HG03521 (cell line): ENCODE measurements around the gene DUSP28.

ENCODE experiments used
- ATAC-seq: cut with Tn5 transposase; IDR thresholded peaks from one replicate; pipeline ENCODE4 v1.9.1; 2021; ENCODE audit warnings: mild to moderate bottlenecking, moderate library complexity; ENCODE audit not compliant: unreplicated experiment

DUSP28 gene

DNA sequence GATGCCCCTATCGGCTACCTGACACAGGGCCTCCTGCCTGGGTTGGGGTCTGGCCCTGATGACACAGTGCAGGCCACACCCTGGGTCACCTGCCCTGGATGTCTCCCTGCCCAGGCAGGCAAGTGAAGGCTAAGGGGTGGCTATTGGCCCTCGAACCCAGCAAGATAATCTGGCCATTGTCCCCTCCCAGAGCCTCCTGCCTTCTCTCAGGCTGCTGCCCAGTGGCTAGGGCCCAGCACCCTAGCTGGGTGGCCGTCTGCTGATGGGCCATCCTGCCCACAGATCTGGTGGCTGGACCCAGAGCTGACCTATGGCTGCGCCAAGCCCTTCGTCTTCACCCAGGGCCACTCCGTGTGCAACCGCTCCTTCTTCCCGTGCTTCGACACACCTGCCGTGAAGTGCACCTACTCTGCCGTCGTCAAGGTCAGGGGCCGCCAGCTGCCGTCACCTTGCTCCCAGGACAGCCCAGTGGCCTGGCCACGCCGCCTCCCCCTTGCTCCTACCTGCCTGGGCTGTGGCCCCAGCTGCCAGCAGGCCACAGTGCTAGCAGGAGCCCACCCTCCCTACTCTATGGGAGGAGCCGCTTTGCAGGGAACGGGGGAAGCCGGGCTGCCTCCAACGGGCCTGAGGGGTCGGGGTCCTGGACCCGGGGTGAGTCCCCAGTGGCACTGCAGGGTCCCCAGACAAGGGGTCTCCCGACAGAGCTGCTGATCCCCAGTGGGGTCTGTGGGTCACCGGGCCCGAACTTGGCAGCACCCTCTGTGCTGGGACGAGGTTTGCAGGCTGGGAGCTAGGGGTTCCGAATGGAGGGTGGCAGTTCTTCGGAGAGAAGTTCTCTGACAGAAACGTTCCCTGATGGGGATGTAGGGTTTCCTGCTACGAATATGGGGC is 12.2 kb downstream of the DUSP28 start:
- ATAC-seq: no peak

DNA sequence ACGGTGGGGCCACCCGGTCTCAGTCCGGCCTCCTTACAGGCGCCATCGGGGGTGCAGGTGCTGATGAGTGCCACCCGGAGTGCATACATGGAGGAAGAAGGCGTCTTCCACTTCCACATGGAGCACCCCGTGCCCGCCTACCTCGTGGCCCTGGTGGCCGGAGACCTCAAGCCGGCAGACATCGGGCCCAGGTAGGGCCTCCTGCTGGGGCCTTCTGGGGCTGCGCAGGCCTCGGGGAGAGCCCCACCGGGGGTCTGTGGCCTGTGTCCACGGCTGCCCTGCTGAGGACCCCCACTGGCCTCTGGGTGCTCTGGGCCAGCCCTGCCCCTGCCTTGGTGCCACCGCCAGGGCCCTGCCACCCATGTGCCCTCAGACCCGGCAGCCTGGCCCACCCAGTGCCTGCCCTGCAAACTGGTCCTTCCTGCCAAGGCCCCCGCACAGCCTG is 12.9 kb downstream of the DUSP28 start:
- no peak for ATAC-seq

DNA sequence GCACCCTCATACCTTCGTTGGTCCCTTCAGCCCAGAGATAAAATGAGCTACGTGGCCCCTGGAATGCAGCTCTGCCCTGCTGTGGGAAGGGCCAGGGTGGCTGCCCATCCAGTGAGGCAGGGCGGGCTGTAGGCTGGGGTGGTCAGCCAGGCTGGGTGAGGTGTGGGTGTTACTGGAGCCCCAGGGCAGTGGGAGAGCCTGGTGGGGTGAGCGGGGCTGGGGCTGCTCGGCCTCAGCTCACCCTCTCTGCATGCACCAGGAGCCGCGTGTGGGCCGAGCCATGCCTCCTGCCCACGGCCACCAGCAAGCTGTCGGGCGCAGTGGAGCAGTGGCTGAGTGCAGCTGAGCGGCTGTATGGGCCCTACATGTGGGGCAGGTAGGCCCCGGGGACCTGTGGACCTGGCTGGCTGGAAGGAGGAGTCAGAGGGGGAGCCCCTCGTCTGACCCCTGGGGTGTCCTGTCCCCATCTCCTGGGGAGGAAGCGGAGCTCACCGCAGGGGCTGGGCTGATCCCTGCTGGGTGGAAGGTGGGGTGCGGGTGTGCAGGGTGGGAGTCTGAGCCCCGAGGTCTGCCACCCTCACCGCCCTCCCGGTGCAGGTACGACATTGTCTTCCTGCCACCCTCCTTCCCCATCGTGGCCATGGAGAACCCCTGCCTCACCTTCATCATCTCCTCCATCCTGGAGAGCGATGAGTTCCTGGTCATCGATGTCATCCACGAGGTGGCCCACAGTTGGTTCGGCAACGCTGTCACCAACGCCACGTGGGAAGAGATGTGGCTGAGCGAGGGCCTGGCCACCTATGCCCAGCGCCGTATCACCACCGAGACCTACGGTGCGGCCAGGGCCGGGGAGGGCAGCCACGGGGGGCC is 13.6 kb downstream of the DUSP28 start:
- ATAC-seq: no peak

DNA sequence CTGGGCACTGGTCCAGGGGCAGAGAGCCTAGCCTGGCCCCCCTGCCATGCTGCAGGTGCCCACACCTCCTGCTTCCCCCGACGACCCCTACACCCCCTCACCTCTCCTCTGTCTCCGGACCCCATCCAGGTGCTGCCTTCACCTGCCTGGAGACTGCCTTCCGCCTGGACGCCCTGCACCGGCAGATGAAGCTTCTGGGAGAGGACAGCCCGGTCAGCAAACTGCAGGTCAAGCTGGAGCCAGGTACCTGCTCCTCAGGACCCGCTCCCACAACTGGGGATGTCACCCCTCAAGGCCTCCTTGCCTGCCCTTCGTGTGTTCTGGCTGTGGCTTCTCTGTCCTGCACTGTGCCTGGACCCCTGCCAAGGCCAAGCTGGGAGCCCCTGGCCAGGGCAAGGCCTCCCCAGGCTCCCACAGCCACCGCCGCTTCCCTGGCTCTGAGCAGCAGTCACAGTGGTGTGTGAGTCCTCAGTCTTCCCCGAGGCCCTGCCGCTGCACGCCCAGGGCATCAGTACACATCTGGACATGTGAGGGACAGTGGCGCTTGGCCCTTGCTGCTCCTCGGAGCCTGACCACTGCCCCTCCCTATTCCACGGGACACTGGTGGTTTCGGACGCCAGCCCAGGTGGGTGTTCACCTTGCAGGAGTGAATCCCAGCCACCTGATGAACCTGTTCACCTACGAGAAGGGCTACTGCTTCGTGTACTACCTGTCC is 14.4 kb downstream of the DUSP28 start:
- ATAC-seq: no peak

DNA sequence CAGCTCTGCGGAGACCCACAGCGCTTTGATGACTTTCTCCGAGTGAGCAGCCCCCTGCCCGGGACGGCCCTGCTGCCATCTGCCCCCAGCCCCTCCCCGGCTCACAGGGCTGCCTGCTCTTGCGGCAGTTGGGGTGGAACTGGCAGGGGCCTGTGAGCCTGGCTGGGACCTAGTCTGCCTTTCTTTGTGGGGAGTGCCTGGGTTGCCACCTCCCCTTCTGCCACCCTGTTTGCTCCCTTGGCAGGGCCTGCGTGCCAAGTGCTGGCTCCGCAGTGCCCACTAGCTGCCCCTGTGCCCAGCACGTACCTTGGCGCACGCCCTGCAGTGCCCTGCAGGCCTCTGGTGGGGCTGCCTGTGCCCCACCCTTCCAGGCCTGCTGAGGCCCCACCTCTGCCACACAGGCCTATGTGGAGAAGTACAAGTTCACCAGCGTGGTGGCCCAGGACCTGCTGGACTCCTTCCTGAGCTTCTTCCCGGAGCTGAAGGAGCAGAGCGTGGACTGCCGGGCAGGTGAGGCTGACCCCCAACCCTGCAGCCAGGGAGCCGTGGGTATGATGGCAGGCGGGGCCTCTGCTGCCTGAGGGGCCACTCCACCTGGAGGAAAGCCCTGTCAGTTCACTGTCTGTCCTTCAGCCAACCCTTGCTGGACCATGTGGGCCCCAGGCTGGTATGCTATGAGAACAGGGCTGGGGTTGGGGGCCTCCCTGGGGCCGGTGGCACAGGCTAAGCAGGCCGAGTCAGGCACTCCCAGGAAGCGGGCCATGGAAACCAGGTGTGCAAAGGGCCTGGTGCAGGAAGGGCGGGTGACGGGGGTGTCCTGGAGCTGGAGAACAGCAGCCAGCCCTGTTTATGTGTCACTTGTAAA is 15.2 kb downstream of the DUSP28 start:
- no peak for ATAC-seq

DNA sequence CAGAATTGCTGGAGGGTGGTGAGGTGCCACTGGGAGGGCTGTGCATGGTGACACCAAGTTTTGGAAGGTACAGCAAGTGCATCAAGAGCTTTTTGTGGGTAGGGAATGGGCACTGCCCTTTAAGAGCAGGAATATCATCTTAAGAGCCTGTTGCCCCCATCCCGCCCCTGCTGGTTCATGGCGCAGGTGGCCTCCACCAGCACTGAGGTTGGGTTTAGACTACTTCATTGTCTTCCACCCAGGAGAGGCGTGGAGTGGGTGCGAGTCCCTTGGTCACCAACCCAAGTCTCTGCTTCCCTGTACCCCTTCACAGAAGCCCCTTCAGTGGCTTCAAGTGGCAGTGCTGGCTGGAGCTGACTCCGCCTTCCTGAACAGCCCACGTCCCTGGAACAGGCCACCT is 15.9 kb downstream of the DUSP28 start:
- ATAC-seq: no peak

DNA sequence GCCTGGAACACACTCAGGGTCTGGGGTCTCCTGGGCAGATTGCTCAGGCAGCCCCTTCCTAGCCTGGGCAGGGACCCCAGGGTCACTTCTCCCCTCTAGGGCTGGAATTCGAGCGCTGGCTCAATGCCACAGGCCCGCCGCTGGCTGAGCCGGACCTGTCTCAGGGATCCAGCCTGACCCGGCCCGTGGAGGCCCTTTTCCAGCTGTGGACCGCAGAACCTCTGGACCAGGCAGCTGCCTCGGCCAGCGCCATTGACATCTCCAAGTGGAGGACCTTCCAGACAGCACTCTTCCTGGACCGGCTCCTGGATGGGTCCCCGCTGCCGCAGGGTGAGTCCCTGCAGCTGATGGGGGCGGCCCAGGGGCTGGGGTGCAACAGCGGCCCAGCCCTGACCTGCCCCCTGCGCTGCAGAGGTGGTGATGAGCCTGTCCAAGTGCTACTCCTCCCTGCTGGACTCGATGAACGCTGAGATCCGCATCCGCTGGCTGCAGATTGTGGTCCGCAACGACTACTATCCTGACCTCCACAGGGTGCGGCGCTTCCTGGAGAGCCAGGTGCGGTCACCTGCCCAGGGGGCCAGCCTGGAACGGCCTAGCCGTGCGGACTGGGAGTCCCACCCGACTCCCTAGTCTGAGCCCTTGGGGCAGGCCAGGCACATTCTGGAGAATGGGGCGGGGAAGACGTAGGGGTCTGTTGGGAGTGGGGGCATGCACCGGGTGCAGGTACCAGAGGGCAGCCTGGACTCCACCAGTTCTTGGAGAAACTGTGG is 16.5 kb downstream of the DUSP28 start:
- no peak for ATAC-seq

DNA sequence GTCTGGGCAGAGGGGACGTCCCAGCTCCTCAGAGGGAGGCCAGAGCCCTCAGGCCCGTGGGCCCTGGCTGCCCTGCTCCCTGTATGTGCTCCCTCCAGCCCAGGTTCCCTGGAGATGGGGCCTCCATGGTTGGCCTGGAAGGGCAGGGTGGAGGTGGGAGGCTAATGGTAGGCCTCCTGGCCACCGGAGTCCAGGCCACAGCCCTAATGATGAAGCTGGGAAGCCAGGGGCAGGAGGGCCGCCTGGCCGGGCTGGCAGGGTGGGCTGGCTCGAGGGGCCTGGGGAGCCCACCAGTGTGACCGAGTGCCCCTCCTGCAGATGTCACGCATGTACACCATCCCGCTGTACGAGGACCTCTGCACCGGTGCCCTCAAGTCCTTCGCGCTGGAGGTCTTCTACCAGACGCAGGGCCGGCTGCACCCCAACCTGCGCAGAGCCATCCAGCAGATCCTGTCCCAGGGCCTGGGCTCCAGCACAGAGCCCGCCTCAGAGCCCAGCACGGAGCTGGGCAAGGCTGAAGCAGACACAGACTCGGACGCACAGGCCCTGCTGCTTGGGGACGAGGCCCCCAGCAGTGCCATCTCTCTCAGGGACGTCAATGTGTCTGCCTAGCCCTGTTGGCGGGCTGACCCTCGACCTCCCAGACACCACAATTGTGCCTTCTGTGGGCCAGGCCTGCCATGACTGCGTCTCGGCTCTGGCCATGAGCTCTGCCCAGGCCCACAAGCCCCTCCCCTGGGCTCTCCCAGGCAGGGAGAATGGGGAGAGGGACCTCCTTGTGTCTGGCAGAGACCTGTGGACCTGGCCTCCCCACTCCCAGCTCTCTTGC is 17.3 kb downstream of the DUSP28 start:
- ATAC-seq: no peak

DNA sequence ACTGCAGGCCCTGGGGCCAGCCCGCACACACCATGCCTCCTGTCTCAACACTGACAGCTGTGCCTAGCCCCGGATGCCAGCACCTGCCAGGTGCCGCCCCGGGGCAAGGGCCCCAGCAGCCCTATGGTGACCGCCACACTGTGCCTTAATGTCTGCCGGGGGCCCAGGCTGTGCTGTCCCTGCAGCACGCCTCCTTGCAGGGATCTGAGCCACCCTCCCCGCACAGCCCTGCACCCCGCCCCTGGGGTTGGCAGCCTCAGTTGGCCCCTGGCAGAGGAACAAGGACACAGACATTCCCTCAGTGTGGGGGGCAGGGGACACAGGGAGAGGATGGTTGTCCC is 17.9 kb downstream of the DUSP28 start:
- no peak for ATAC-seq

DNA sequence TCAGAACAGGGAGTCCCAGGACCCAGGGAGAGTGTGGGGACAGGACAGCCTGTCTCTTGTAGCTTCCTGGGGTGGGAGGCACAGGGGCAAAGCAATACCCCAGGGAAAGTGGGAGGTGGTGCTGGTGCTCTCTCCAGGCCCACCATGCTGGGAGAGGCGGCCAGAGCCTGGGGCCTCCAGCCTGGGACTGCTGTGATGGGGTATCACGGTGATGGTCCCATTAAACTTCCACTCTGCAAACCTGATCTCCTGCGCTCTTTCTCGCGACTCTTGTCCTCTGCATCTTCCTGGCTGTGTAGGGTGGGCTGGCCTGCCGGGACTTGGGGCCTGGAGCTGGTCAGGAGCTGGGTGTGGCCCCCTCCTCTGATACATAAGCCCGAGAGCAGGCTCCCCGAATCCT is 18.3 kb downstream of the DUSP28 start:
- no peak for ATAC-seq

DNA sequence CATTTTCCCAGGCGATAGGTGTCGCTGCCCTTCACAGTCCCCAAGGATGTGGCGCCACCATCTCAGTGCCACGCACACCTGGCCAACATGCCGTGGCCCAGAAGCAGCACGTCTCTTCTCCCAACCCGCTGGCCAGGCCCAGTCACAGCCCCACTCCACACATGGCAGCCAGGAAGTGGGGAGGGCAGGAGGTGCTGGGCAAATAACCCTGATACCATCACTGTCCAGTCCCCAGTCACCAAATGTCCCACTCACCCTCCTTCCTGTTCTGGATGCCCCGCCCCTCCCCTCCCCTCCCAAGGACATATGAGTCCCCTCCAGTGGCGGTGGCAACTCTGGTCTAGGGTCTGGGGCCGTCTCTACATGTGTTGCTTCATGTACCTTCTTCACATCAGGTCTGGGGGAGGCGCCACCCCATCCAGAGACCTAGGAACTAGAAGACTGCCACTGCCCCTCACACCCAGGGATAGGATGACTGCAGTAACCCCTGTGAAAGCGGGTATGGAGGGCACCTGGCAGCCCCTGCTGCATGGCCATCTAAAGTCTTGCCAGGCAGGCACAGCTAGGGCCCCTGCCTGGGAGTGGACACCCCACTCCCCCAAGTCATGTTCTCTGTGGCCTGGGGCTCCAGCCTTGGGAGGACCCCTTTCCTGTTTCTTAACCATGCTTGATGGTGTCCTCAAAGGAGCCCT is 19.1 kb downstream of the DUSP28 start:
- peak; percentile 6 for ATAC-seq

DNA sequence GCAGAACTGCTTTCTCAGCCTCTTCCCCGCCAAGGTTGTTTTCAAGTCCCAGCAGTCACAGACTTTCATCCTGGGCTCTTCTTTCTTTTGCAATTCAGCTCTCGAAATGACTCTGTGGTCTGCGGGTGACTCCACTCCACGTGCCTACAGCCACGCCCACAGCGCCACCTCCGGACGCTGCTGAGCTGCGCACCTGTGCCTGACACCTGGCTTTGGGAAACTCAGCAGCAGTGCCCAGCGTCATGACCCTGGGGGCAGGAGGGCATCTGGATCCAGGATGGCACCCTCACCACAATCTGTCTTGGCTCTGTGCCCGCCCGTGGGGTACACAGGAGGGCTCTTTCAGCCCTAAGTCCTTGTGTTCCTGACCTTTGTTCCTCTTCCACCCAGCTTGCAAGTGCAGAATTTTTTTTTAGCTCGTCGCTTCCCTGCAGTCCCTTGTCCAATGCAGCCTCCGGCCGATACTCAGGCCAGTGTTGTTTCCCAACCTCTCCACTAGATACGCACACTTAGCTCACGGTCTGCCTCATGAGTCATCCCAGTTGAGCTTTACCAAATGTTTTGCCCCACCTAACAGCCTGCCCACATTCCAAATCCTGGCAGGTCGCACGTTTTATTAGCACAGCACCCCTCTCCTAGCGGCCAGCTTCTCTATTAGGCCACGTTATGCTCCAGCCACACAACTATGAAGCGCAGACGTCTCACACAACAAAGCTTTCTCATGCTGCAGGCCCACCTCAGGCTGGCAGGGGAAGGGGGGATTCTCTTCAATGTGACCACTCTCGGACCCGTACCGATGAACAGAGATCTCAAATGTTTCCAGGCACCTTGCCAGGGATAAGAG is 19.8 kb downstream of the DUSP28 start:
- ATAC-seq: peak; percentile 32

DNA sequence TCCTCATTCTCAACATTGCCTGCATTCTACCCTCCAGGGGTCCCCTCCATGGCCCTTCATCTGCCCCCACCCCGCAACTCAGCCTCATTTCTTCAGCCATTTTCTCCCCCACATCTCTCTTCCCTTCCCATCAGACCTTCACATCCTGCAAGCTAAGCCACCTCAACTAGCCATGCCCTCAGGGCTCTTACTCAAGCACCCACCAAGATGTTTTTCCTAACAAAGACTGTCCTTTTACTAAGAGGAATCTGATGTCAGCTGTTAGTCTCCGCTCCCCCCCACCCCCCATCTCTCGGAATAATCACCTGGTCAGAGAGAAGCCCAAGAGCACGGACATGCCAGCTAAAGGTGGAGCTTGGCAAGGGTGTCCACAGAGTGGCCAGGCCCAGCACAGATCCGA is 21.7 kb downstream of the DUSP28 start:
- no peak for ATAC-seq

DNA sequence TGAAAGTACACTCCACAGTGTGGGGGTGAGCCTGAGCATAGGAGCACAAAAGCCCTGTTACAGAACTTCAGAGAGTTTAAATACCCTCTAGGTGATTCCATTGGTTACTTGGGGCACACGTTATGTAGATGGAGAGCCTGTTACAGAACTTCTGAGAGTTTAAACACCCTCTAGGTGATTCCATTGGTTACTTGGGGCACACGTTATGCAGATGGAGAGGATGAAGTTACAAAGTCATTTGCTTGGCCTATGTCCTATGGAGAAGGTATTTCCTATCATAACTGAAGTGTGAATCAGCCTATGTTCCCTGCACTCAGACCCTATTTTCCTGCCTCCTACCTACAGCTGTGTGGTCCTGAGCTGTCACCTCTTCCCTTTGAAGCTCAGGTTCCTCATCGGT is 22.6 kb downstream of the DUSP28 start:
- no peak for ATAC-seq

DNA sequence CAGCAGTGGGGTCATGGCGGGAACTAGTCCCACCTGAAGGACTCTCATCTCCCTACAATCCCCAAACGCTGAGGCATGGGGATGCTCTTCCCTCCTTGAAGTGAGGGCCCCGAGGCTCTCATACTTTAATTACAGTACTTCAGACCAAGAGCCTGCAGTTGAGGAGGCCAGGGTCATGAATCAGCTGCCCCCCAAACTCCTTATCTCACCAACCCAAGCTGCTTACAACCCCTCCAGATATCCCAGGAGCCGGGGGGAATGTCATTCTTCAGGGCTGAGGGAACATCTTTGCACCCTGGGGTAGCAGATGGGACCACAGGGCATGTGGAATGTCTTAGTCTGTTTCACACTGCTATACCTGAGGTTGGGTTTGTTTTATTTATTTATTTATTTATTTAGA is 23.6 kb downstream of the DUSP28 start:
- no peak for ATAC-seq

DNA sequence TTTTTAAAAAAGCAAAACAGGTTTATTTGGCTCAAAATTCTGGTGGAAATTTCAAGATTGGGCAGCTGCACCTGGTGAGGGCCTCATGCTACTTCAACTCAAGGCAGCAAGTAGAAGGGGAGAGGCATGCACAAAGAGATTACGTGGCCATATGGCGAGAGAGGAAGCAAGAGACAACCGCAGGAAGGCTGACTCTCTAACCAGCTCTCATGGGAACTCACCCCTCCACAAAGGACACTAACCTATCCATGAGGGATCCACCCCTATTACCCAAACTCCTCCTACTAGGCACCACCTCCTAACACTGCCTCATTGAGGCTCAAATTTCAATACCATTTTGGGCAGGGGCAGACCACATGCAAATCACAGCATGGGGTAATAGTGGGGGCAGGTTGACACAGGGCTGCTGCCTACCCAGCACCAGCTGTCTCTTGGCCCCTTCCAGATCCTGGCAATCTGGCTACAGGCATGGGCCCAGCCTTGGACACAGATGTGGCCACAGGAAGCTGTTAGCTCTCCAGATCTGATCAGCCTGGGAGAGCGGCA is 24.4 kb downstream of the DUSP28 start:
- peak; percentile 44 for ATAC-seq

DNA sequence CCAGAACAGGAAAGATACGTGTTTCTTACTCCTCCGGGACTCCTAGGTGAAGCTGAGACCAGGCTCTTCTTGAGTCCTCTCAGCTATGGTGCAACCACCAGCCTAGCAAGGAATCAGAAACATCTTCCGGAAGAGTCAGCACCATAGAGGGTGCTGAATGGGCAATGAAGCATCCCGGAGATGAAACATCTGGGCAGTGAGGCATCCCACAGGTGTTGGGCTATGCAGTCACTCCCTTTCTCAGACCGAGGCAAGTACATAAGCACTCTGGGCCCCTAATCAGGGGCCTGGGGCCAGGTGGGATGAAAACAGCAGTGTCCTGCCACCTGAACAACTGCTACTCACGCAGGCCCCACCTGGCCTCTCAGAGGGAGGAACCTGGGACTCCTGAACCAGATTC is 24.9 kb downstream of the DUSP28 start:
- ATAC-seq: no peak
